GM18498 (cell line): ENCODE results near the gene WWOX.
A peak's percentile ranks its signal among the peaks of the same experiment; 100 is the strongest.

Source experiments
- ATAC-seq: cut with Tn5 transposase; IDR thresholded peaks from one replicate; pipeline ENCODE4 v1.9.1; 2021; ENCODE audit warnings: mild to moderate bottlenecking, moderate library complexity; ENCODE audit not compliant: unreplicated experiment

WWOX gene

DNA sequence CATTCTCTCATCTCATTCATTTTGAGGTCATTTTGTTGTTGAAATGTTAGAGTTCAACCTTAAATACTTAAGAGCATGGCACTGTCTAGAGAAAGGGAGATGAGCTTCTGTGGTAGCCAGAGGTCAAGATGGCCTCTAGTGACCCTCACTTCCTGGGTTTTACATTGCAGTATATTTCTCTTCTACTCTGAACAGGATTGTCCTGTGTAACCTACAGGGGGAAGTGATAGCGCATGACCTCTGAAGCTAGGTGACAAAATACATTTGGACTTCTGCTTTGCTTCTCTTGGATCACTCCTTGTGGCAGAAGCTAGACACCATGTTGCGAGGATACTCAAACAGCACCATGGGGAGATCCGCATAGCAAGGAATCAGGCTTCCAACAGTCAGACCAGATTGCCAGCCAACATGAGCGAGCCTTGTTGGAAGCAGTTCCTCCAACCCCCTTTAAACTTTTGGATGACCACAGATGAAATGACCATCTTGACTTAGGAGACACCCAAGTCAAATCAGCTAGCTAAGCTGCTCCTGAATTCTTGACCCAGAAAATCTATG lies 752.7 kb downstream of the WWOX start:
- ATAC-seq = no peak

DNA sequence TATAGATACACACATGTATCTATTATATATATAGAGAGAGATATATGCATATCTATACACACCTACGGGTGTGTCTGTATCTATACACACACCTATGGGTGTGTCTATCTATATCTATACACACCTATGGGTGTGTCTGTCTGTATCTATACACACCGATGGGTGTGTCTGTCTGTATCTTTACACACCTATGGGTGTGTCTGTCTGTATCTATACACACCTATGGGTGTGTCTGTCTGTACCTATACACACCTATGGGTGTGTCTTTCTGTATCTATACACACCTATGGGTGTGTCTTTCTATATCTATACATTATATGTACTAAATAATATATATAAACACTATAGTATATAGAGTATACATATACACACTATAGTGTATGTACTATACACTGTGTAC lies 762.6 kb downstream of the WWOX start:
- no peak for ATAC-seq

DNA sequence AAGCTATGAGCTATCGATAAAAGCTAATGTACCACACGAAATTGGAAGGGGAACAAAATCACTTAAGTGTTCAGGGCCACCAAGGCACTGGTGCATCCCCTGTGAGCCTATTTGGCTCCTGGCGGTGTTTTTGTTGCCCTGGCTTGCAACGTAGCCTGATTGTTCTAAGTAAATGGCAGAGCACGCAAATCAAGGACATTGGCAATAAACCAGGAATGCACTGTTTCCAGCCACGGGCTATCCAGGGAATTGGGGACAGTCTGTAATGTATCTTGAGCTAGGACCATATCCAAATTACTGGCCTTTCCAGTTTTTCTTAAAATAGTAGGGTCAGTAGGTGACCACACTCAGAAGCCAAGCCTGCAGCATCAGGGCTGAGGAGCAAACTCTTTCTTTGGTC lies 767.1 kb downstream of the WWOX start:
- ATAC-seq = no peak

DNA sequence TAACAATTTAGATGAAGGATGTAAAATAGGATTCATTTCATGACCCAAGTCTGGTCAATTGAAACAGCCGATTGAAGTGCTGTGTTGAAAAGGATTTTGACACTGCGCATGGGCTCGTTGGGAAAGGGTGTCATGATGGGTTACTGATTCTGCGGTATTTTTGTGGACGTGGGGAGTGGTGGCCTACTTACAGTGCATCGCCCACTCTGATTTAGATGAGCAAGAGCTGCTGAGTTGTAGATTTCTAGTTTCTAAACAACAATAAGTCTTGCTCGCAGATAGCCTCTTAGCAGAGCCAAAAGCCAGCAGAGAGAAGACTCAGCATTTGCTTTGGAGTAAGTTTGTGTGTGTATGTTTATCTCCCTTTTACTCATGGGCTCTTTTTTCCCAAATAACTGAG lies 770.0 kb downstream of the WWOX start:
- no peak for ATAC-seq

DNA sequence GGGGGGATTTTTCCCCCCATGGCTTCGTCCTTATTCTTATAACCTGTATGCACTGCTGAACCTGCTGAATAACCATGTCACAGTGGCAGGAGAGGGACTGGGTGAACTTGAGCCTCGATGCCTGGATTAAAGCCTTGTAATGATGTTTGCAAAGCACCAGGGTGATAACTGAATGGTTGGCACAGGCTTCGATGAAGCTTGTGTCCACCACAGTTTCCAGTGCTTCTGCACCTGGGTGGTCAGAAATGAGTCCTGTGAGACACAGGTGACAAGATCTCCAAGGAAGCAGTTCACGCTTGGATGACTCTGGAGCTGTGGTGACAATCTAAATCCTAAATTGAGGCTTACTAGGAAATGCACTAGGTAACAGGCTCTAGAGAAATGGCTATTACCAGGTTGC lies 771.8 kb downstream of the WWOX start:
- no peak for ATAC-seq

DNA sequence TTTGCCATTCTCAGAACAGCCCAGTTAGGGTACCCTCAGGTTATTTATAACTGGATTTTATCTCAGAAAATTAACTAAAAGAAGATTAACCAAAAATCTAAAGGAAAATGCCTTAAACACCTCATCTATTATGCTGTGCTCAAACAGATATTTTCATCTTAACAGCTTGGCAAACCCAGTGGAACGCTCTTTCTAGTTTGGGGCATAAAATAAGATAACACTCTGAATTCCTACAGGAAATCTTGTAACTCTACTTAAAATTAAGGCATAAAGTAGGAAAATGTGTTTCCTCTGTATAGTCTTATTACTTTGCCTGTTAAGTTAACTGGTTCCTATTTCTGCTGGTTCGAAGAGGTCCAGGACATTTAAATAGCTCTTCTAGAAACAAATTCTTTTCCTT lies 777.2 kb downstream of the WWOX start:
- ATAC-seq = no peak

DNA sequence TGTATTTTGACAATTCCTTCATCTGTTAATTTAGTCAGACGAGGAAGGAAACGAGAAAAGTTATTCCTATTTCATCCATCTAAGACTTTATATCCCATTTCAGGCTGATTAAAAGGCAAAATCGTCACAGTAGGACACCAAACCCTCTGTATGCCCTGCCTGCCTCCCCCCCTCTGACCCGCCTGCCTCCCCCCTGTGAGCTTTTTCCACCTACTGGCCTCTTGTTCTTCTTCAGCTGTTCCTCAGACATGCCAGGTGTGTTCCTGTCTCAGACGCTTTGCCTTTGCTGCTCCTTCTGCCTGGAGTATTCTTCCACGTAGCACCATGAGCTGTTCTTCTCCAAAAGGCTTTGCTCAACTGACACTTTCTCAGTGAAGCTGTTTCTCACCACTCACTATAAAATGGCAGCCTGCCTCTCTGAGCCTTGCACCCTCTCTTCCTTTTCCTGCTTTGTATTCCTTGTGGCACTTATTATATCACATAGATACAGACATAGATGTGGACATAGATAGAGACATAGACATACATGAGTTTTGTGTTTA lies 777.7 kb downstream of the WWOX start:
- ATAC-seq = no peak

DNA sequence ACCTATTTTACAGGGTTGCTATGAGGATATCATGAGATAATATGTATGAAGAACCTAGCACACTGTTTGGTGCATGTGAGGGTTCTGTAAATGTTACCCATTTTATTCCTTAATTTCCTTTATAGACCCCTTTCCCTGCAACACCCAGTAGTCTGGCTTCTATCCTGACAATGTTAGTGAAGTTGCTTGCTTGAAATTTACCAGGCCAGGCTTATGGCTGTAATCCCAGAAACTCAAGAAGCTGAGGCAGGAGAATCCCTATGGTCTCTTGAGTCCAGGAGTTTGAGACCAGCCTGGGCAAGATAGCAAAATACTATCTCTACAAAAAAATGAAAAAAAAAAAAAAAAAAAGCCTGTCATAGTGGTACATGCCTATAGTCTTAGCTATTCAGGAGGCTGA lies 779.1 kb downstream of the WWOX start:
- no peak for ATAC-seq

DNA sequence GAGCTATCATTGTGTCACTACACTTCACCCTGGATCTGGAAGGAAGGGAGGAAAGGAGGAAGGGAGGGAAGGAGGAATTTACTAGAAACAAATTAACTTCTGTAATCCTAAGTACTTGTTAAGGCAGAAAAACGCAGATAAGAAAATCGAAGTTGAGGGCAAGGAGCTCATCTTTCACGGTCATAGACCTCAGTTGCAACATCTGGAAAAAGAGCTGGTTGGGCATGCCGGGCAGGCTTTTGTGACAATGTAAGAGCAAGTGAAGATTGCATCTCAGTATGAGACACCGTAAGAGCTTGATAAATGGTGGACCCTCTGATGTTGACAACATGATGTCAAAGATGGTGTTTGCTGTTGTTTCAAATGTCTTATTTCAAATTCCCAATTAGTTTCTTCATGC lies 779.6 kb downstream of the WWOX start:
- ATAC-seq = no peak

DNA sequence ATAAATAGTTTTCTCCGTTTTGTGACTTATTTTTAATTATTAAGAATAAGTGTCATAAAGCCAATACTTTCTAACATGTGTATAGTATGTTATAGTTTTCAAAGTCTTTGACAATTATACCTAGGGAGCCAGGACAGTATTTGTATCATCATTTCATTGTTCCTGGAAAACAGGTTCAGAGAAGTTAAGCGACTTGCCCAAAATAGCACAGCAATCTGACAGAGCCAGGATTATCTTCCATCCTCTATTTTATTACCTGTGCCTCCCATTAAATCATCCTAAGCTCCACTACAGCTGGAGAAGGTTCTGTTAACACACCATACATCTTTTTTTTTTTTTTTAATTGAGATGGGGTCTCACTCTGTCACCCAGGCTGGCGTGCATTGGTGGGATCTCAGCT lies 782.7 kb downstream of the WWOX start:
- no peak for ATAC-seq

DNA sequence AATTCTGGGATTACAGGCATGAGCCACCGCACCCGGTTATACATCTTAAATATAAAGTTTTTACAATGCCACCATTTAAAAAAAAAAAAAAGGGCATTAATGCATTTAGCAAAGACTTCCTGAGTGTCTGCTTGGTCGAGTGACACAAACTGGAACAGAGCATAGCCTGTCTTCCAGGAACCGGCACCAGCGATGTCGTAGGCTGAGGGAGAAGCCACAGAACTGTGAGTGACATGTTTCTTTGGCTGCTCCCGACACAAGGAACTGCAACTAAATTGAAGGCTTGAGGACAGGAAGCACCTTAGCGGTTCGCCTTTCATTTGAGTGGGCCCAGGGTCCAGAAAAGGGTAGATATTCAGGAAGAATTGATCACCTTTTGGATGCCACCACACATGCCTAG lies 783.3 kb downstream of the WWOX start:
- no peak for ATAC-seq

DNA sequence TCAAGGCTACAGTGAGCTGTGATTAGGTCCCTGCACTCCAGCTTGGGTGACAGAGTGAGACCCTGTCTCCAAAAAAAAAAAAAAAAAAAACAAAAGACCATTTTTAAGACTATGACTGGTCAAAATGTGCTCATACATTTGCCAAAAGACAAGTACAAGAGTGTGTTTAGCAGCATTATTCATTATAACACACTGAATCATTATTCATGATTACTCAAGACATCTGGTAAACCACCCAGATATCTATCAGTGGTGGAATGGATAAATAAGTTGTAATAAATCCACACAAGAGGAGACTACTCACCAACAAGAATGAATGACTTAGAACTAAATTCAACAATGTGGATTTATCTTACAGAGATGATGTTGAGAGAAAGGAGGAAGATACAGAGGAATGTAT lies 784.8 kb downstream of the WWOX start:
- ATAC-seq = no peak

DNA sequence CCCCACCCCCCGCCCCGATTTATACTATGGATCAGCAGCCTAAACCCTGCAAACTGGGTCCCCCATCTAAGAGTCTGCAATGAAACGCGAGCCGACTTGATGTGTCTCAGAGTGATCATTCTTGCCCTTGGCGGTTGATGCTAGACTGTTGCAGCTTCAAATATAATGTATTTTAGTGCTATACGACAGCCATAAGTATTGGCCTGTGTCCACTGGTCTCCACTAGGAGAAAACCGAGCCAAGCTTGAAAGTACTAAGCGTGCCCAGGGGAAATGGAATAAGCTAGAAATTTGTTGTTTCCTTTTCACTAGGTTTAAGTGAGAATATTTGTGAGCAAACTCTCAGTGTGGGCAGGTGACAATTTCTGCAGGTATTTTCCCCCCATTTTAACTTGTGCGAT lies 789.9 kb downstream of the WWOX start:
- ATAC-seq = no peak

DNA sequence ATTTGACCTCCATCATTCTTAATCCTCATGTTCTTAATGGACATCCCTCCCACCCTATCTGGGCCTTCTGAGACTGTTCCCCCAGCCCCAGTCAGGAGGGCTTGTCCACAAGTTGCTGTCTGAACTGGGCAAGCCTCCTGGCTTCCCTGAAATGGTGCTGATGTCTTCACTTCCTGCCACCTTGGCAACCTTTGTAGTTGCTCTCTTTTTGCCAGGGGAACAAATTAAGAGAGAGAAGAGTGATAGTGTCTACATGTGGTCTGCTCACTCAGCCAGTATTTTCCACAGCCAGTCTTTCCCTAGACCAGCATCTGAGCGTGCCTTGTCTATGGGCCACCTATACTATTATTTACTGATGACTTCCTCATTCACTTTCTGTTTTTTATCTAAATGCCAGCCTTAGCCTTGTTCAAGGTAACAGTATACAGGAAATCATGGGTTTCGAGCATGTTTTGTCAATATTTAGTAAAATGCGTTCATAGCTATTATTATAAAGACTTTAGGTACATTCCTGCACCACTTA lies 791.0 kb downstream of the WWOX start:
- no peak for ATAC-seq

DNA sequence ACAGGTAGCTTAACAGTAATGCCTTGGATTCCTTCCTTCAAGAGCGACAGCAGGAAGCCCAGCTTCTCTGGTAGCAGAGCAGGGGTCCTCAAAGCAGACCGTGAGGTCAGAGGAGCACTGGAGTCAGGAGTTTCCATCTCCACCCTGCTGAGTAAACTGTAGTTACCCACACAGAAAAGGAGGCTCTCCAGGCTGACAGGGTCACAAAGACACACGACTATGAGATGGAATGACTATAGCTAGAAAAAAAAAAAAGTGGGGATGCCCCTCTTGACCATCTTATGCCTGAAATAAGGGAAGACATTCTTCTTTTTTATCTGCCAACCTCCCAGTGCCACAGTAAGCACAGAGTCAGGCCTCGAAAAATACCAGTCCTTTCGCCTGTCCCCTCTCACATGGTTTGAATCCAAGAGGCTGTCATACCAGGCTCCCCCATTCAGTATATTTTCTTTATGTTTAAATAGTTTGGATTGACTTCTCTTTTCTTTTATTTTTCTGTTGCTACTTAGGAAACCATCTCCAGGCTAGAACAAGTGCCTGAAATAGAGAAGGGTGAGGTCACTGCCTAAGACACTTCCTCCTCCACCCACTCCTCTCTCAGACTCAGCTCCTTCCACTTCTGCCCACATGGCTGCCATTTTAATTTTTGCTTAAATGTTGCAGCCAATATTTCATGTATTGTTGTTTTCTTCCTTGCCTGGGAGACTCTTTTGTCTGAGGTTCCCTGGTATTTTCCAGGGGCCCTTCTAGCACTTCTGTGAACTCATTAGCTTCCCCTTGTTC lies 793.7 kb downstream of the WWOX start:
- ATAC-seq = no peak

DNA sequence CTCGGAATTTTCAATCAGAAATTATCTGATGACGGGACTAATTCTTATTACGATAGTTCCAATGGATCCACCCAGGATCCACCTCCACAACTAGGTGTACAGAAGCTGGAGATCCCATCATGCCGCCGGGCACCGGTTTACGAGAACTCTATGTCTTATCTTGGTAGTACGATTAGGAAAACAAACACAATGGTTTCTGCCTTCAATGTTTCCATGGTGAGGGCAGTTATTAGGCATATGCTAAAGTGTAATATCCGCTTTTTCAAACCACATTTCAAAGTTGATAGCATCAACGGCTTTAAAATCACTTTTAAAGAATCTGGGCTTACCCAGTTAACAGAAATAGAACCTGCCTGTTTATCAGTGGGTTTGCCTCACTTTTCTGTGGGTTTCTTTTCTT lies 795.4 kb downstream of the WWOX start:
- no peak for ATAC-seq

DNA sequence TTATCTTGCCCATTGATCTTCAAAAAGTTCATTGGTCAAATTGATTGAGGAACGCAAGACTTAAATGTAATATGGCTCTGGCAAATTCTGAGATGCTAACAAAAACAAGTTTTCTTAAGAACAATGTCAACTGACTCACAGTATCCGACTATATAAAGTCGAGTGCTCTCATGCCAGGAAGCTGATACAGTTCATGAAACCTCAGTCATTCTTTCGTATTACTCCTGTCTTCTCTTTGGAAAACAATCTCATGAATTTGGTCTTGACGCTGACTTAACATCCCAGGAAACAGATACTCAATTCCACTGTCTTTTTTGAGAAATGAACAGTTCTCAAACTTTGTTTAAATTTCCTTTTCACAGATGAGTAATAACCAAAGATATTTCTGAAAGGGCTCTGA lies 796.2 kb downstream of the WWOX start:
- ATAC-seq = no peak

DNA sequence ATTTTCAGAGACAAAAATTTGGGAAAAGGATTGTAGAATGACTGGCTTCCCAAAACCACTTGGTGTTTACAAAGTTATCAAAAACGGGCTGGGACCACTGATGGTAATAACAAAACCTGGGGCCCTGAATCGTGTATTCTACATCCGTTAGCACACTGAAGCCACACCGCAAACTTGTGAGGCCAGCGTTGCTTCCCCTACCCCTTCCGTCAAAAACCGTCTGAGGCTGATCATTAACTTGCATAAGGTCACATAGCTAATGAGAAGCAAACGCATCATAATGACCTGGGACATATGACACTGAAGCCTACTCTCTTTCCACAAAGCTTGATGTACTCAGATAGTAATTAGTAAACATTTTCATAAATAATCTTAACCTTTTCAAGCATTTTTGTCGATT lies 796.8 kb downstream of the WWOX start:
- peak; percentile 82 for ATAC-seq

DNA sequence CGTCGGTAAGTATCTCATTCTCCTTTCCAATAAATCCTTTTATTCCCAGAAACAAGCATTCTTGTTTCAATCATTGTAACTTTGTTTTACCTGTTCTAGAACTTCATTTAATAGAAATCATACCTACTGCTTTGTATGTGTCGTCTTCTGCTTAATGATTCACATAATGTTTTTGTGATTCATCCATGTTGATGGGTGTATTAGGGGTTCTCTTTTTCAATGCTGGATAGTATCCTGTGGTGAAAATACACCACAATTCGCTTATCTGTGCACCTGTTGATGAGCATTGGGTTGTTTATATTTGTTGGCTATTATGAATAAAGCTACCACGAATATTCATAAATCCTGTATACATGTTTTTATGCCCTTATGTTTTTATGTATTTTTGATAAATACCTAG lies 797.8 kb downstream of the WWOX start:
- no peak for ATAC-seq

DNA sequence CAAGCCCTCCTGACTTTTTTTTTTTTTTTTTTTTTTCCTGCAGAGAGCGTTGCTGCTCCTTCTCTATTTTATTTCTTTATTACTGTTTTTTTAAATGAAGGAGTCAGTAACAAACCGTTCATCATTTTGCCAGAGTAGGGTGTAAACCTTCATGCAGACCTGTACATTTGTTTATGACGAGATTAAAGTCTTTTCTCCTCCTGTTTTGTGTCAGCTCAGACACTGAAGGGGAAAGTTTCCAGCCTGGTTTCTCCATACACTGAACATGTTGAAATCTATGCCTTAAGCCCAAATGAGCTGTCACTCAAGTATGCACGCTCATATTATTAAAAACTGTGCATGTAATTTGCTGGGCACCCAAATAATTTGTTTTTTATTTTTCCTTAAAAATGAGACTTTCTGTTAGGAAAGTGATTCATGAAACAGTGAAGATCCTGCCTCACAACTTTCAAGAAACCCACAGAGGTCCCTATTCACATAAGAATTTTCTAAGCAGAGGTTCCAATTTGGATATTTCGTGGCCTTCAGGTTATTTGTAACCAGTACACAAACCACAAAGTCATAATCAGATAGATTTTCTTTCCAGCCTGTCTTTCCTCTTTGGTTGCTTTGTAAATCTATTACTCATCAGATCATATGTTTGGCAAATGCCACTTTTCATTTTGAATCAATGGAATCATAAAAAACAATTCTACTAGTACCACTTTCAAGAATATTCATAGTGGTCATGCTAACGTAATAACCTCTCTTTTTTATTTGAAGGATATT lies 800.8 kb downstream of the WWOX start:
- ATAC-seq = no peak

DNA sequence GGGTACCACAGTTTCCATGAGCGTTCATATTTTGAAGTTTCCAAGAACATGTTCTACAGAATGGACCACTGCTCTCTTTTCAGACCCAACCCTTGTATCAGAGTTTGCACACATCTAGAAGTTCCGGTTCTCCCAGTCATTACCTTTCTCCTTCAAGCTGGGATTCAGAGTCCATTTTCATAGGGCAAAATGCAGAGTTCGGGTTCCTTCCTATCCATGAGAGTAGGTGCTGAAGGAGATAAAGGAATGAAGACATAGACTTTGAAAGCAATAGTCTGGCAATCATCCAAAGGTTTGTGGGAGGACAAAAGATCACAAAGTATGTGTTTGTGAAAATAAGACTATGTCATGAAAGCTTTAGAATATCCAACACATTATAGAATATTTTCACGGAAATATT lies 801.5 kb downstream of the WWOX start:
- ATAC-seq = no peak

DNA sequence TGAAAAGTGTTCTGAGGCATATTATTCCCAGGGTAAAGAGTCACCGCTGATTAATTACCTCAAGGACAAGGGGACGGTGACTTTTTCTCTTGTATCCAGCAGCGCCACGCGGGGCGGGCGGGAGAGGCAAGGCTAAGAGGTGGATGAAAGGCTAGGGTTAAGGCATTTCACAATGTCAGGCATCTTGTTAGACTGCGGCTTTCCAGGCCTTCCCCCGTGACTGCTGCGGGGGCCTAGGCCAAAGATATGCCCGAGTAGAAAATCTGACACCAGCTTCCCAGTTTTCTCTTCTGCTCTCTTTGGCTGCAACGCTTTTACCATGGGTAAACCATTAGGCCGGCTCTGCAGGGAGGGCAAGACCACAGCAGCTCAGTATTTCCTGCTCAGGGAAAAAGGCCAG lies 802.9 kb downstream of the WWOX start:
- no peak for ATAC-seq
